Right lobe of liver (tissue), 6 donors: ENCODE data around the gene SNTB2. TPM values are rescaled to one million over a fixed set of nuclear protein-coding genes. Genes with fewer than 3 reads are reported as not detected.
A peak's percentile ranks its signal among the peaks of the same experiment; 100 is the strongest.

ENCODE experiments used
- ATAC-seq, 4 donors: fragments of 200-7000 bp; cut with Tn5 transposase; one replicate each; pipeline ENCODE4 v1.9.1; 2020; ENCODE audit warnings: mild to moderate bottlenecking in 4 of 4, moderate library complexity in 4 of 4
- DNase-seq, 3 donors: peaks; one replicate each; pipeline ENCODE4 v3.0.0-alpha.2; 2020
- H3K27ac ChIP-seq, 3 donors: fragments of 200-600 bp; one replicate each; pipeline ENCODE4 v1.8.0; 2022
- H3K27me3 ChIP-seq, 2 donors: fragments of 200-600 bp; one replicate each; pipeline ENCODE4 v1.8.0; 2022
- H3K36me3 ChIP-seq, 4 donors: fragments of 200-600 bp; sonication (generic) in 1 of 4; one replicate each; pipeline versions ENCODE4 v1.5.1 to v1.8.0; 2017 to 2022; ENCODE audit warnings: control low read depth in 1 of 4
- H3K4me1 ChIP-seq, 4 donors: fragments of 200-600 bp; sonication (generic) in 1 of 4; one replicate each; pipeline versions ENCODE4 v1.5.1 to v1.8.0; 2017 to 2022; ENCODE audit warnings: control low read depth in 1 of 4
- H3K4me3 ChIP-seq, 3 donors: fragments of 200-600 bp; one replicate each; pipeline ENCODE4 v1.8.0; 2022
- H3K9me3 ChIP-seq, 4 donors: fragments of 200-600 bp; sonication (generic) in 1 of 4; one replicate each; pipeline versions ENCODE4 v1.5.1 to v1.8.0; 2017 to 2022; ENCODE audit warnings: control low read depth in 1 of 4
- POLR2A ChIP-seq: fragments of 450-650 bp; IDR thresholded peaks from one replicate; pipeline ENCODE4 v1.6.1; 2017; ENCODE audit warnings: antibody characterized with exemption, mild to moderate bottlenecking
- WGBS: methylation state at CpG from one replicate; pipeline ENCODE4 v1.1.6; 2018; ENCODE audit warnings: low coverage, low lambda C conversion rate; ENCODE audit not compliant: insufficient coverage; ENCODE audit errors: missing lambda C conversion rate; 5-methylcytosine and 5-hydroxymethylcytosine counted together
- intact Hi-C, 2 donors: fragments of 100-400 bp; cut with DNase I; formaldehyde crosslinking; loops; one replicate each; pipeline versions ENCODE4 v1.11.2 to v1.14.1; 2022
- total RNA-seq, 6 experiments: library from RNA; depleted of rRNA in 2 of 6; stranded (reverse); fragments of >200 nt in 2 of 6; fragmentation: NEBNext Ultra II Directional in 3 of 6; extraction: Animal tissue kit (Norgen Biotek cat#: 25700) in 3 of 6; gene quantifications; one replicate each; pipeline versions ENCODE4 v1.1.0 to v1.2.4, GENCODE V29; 2016 to 2023
- TF ChIP-seq, protein P1 (sequence below), 4 donors: fragments of 200-600 bp in 3 of 4; fragments of 450-650 bp in 1 of 4; IDR thresholded peaks; one replicate each; pipeline versions ENCODE4 v1.5.1 to v1.8.0; 2016 to 2022; ENCODE audit warnings: antibody characterized with exemption in 4 of 4, mild to moderate bottlenecking in 2 of 4
- donor health status: DM: no; HTN: yes; CAD: no.
- donor health status: DM: no; HTN: no; CAD: no.
- donor health status: DM: no; HTN: no; CAD: no.
- donor health status: DM: no; HTN: yes; CAD: no.
- donor health status: DM: no; HTN: yes; CAD: no.

SNTB2 gene
- total RNA-seq, 6 experiments from 2014 or later: 7.5 to 13.9 (median 10.6) TPM

DNA sequence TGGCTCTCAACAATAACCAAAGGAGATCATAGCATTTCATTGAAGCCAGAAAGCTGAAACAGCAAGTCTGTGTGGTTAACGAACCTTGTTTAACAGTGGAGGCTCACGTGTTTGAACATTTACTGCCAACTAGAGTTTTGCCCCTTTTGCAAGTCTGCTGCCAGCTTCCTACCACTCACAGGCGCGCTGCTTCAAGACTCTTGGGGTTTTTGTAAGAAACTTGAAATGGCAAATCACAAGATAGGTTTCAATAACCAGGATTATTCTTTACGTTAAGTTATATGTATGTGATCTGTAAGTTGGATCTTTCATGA lies 1.2 kb downstream of the SNTB2 start:
- peak in 1 of 3 donors; percentile 62 for DNase-seq
- 2% methylated on average over 5 of the region's 5 CpGs for WGBS
- intact Hi-C loops: no loop called here
- peaks cover 0 to 30% (median 11%) of the 10 kb centered on the region in 4 donors for H3K4me1 ChIP-seq
- TF ChIP-seq, protein P1, sequence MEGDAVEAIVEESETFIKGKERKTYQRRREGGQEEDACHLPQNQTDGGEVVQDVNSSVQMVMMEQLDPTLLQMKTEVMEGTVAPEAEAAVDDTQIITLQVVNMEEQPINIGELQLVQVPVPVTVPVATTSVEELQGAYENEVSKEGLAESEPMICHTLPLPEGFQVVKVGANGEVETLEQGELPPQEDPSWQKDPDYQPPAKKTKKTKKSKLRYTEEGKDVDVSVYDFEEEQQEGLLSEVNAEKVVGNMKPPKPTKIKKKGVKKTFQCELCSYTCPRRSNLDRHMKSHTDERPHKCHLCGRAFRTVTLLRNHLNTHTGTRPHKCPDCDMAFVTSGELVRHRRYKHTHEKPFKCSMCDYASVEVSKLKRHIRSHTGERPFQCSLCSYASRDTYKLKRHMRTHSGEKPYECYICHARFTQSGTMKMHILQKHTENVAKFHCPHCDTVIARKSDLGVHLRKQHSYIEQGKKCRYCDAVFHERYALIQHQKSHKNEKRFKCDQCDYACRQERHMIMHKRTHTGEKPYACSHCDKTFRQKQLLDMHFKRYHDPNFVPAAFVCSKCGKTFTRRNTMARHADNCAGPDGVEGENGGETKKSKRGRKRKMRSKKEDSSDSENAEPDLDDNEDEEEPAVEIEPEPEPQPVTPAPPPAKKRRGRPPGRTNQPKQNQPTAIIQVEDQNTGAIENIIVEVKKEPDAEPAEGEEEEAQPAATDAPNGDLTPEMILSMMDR (IDR thresholded peaks at IDR 0.05): no peak
- TF ChIP-seq POLR2A: peak; percentile 16
- H3K36me3 ChIP-seq: no peaks in the 10 kb centered on the region
- H3K27me3 ChIP-seq: no peaks in the 10 kb centered on the region
- ATAC-seq: peak; percentile 21 to 42 (median 28)
- H3K4me3 ChIP-seq: peak overlapping the region; percentile 67 to 78 (median 72)
- H3K9me3 ChIP-seq: no peaks in the 10 kb centered on the region
- H3K27ac ChIP-seq: peak overlapping the region; percentile 58 to 85 (median 70)

DNA sequence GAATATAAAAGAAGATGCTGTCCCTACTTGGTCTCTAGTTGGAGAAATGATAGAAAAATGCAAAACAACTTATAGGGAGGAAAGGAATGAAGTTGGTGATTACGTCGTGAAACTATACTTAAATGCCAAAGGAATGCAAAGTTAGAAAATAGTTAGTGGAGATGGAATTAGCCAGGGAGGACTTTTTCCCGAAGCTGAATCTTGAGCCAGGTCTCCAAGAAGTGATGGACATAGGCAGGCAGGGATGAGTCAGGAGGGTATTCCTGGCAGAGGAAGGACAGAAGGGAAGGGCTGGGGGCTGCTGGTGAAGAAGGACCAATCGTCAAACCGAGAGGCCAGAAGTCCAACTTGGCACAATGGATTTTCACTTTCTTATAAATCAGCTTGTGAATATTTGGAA lies 1.8 kb downstream of the SNTB2 start:
- Histone ChIP-seq H3K36me3 (no peaks in the 10 kb centered on the region), H3K27ac (no peak overlapping the region), H3K4me1 (peaks cover 0 to 32% (median 11%) of the 10 kb centered on the region in 4 donors), H3K9me3 (no peaks in the 10 kb centered on the region), H3K27me3 (no peaks in the 10 kb centered on the region), H3K4me3 (peak overlapping the region; percentile 67 to 78 (median 72))
- no peak for TF ChIP-seq POLR2A
- TF ChIP-seq, protein P1 (IDR thresholded peaks at IDR 0.05): no peak
- 45% methylated on average over 5 of the region's 5 CpGs for WGBS
- DNase-seq (no peak), ATAC-seq (no peak)
- intact Hi-C loops: no loop called here

DNA sequence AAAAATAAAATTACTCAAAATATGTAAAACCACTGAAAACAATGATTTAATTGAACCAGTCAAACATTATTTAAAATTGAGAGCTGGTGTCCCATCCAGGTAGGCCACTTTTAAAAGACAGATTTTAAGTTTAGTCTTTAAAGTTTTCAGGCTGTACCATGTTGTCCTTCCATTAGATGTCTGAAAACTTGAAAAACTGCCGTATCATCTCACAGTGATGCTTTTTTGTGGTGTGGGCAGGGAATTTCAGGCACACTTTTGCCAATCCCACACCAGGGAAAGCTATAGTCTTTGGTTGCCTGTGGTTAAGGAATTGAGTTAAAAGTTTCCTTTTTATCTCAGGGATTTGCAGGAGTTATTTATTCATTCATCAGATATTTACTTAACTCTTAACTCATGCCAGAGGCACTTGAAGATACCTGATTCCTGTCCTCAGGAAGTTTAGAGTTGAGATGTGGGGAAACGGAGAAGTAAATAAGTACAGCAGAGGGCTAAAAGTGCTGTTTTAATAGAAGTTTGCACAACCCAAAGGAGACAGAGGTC lies 3.2 kb downstream of the SNTB2 start:
- TF ChIP-seq POLR2A: no peak
- TF ChIP-seq, protein P1 (IDR thresholded peaks at IDR 0.05): no peak
- Histone ChIP-seq H3K4me3 (no peak overlapping the region), H3K27ac (no peak overlapping the region), H3K4me1 (peaks cover 0 to 43% (median 14%) of the 10 kb centered on the region in 4 donors), H3K36me3 (no peaks in the 10 kb centered on the region), H3K27me3 (no peaks in the 10 kb centered on the region), H3K9me3 (no peaks in the 10 kb centered on the region)
- ATAC-seq (no peak), DNase-seq (no peak)
- intact Hi-C loops: no loop called here
- WGBS: 70% methylated on average over 2 of the region's 2 CpGs

DNA sequence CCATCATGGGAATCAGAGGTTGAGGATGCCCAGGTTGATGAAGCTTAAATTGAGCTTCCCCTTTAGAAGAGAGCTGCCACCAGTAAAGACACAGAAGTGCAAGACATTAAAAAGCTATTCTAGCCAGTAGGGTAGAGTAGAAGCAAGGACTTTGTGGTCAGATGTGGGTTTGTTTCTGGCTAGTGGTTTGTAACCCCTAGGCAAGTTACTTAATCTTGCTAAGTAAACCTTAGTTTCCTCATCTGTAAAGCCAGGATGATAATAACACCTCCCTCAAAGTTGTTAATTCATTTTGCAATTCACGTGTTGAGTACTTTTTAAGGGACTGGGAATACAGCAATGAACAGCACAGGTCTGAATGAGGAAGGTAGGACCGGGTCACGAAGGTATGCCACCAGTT lies 3.6 kb downstream of the SNTB2 start:
- H3K27ac ChIP-seq: no peak overlapping the region
- H3K36me3 ChIP-seq: no peaks in the 10 kb centered on the region
- no peak for TF ChIP-seq POLR2A
- TF ChIP-seq, protein P1 (IDR thresholded peaks at IDR 0.05): no peak
- no peaks in the 10 kb centered on the region for H3K27me3 ChIP-seq
- DNase-seq (no peak), ATAC-seq (no peak)
- no peak overlapping the region for H3K4me3 ChIP-seq
- intact Hi-C loops: no loop called here
- no peaks in the 10 kb centered on the region for H3K9me3 ChIP-seq
- 69% methylated on average over 3 of the region's 3 CpGs for WGBS
- H3K4me1 ChIP-seq: peaks cover 0 to 43% (median 14%) of the 10 kb centered on the region in 4 donors

DNA sequence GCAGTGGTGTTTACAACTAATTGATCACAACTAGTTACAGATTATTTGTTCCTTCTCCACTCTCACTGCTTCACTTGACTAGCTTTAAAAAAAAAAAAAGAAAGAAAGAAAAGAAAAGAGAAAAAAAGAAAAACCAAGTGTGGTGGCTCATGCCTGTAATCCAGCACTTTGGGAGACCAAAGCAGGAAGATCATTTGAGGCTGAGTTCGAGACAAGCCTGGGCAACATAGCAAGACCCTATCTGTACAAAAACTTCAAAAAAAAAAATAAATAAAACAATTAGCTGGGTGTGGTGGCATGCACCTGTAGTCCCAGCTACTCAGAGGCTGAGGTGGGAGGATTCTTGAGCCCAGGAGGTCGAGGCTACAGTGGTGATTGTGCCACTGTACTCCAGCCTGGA lies 4.2 kb downstream of the SNTB2 start:
- intact Hi-C loops: no loop called here
- TF ChIP-seq POLR2A: no peak
- TF ChIP-seq, protein P1 (IDR thresholded peaks at IDR 0.05): no peak
- Histone ChIP-seq H3K4me3 (no peak overlapping the region), H3K4me1 (peaks cover 0 to 42% (median 14%) of the 10 kb centered on the region in 4 donors), H3K27me3 (no peaks in the 10 kb centered on the region), H3K36me3 (no peaks in the 10 kb centered on the region), H3K27ac (no peak overlapping the region), H3K9me3 (no peaks in the 10 kb centered on the region)
- DNase-seq (no peak), ATAC-seq (no peak)
- 100% methylated on average over 2 of the region's 2 CpGs for WGBS
